GM18498 (cell line): Measurements from ENCODE around the gene RPL4.
A peak's percentile ranks its signal among the peaks of the same experiment; 100 is the strongest.
"Not testable (repeated sequence)": the region's sequence is repeated elsewhere in the genome, so short reads cannot be mapped to it uniquely, and the experiment has no call there.

Experiments used
- ATAC-seq: cut with Tn5 transposase; IDR thresholded peaks from one replicate; pipeline ENCODE4 v1.9.1; 2021; ENCODE audit warnings: mild to moderate bottlenecking, moderate library complexity; ENCODE audit not compliant: unreplicated experiment

RPL4 gene

GRCh38 chr15:66504563-66505429, at the start of gene RPL4, which contains the start of gene ZWILCH:
Gene RPL4 (minus strand): TSS chr15:66504855. CDS start chr15:66504790, 65 bp downstream.
Gene ZWILCH (plus strand): TSS chr15:66505326. CDS start chr15:66505339, 13 bp downstream.
- peak; percentile 79 for ATAC-seq

GRCh38 chr15:66545255-66545654, 40.6 kb upstream of the RPL4 start:
- ATAC-seq: no peak

- ATAC-seq: no peak
Measured at GRCh38 chr15:66542896-66543295, 38.2 kb upstream of the RPL4 start.

GRCh38 chr15:66535056-66535455, 30.4 kb upstream of the RPL4 start:
- ATAC-seq: no peak

GRCh38 chr15:66524838-66525237, 20.2 kb upstream of the RPL4 start:
- no peak for ATAC-seq

- no peak for ATAC-seq
Measured at GRCh38 chr15:66523926-66524325, 19.3 kb upstream of the RPL4 start.

- ATAC-seq: no peak
Measured at GRCh38 chr15:66515901-66516322, 11.3 kb upstream of the RPL4 start.

GRCh38 chr15:66514586-66514985, 9.9 kb upstream of the RPL4 start:
- ATAC-seq: no peak

- ATAC-seq: no peak
Measured at GRCh38 chr15:66508293-66508883, 3.7 kb upstream of the RPL4 start.

GRCh38 chr15:66505818-66506217, 1.2 kb upstream of the RPL4 start:
- no peak for ATAC-seq

- no peak for ATAC-seq
Measured at GRCh38 chr15:66505430-66505811, 766 bp upstream of the RPL4 start.

- no peak for ATAC-seq
Measured at GRCh38 chr15:66503780-66504562, 684 bp downstream of the RPL4 start.

GRCh38 chr15:66503041-66503648, 1.5 kb downstream of the RPL4 start:
- not testable (repeated sequence) for ATAC-seq

GRCh38 chr15:66502491-66502890, 2.2 kb downstream of the RPL4 start:
- no peak for ATAC-seq

- not testable (repeated sequence) for ATAC-seq
Measured at GRCh38 chr15:66500346-66500745, 4.3 kb downstream of the RPL4 start.

GRCh38 chr15:66498501-66499386, 5.9 kb downstream of the RPL4 start:
- no peak for ATAC-seq

- peak; percentile 90 for ATAC-seq
Measured at GRCh38 chr15:66497502-66498455, 6.9 kb downstream of the RPL4 start, which contains the start of gene SNAPC5. Gene SNAPC5 (minus strand): TSS chr15:66497762. CDS start chr15:66497731, 31 bp downstream.

GRCh38 chr15:66496951-66497501, 7.6 kb downstream of the RPL4 start:
- peak; percentile 21 for ATAC-seq
